ENCODE measurements around the gene PACSIN2.

DNA sequence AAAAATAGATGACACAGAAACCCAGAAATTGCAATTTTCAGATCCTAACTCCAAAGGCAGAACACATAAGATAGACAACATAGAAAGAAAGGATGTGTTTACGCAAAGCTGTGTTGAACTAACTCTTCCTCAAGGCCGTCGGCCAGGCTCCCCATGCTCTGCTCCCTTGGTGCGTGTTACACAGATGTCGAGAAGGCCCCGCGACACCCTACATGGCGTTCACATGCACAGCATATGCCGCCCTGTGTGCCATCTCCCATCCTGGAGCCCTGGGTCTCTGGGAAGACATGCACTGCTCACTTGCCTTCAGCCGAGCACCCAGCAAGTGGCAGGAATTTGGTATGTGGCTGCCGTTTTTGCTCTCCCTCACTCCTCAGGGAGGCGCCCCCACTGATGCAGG is 110.9 kb downstream of the PACSIN2 start:
- TF ChIP-seq, protein P1, sequence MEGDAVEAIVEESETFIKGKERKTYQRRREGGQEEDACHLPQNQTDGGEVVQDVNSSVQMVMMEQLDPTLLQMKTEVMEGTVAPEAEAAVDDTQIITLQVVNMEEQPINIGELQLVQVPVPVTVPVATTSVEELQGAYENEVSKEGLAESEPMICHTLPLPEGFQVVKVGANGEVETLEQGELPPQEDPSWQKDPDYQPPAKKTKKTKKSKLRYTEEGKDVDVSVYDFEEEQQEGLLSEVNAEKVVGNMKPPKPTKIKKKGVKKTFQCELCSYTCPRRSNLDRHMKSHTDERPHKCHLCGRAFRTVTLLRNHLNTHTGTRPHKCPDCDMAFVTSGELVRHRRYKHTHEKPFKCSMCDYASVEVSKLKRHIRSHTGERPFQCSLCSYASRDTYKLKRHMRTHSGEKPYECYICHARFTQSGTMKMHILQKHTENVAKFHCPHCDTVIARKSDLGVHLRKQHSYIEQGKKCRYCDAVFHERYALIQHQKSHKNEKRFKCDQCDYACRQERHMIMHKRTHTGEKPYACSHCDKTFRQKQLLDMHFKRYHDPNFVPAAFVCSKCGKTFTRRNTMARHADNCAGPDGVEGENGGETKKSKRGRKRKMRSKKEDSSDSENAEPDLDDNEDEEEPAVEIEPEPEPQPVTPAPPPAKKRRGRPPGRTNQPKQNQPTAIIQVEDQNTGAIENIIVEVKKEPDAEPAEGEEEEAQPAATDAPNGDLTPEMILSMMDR (IDR thresholded peaks at IDR 0.05) = no peak
- TF ChIP-seq POLR2AphosphoS5 (IDR thresholded peaks at IDR 0.05) (no peak), EP300 (IDR thresholded peaks at IDR 0.05) (no peak), POLR2A (IDR thresholded peaks at IDR 0.05) (no peak)

Measured in gastroesophageal sphincter (tissue), 3 donors.